Colon (tissue), 2 donors: Measurements from ENCODE around the gene LPAR1.

ENCODE experiments used
- FAIRE-seq: peaks from 2 replicates; lab custom pipeline; 2012; peaks lifted over from hg19 to GRCh38; lab: Jason Lieb, UNC
- donor health status: control.
- donor health status: control.

The LPAR1 gene

GRCh38 chr9:111037356-111037707 is 938 bp downstream of the LPAR1 start:
- no peak for FAIRE-seq

GRCh38 chr9:111036946-111037345 is 1.3 kb downstream of the LPAR1 start:
- no peak for FAIRE-seq

- no peak for FAIRE-seq
Measured at GRCh38 chr9:111036429-111036789, 1.9 kb downstream of the LPAR1 start.

GRCh38 chr9:111035543-111036428 is 2.5 kb downstream of the LPAR1 start:
- FAIRE-seq, result no peak

- FAIRE-seq, result no peak
Measured at GRCh38 chr9:111034898-111035539, 3.3 kb downstream of the LPAR1 start.

GRCh38 chr9:111034170-111034897 is 3.9 kb downstream of the LPAR1 start:
- no peak for FAIRE-seq

GRCh38 chr9:111030492-111030891 is 7.8 kb downstream of the LPAR1 start:
- no peak for FAIRE-seq

GRCh38 chr9:111029260-111029659 is 9.0 kb downstream of the LPAR1 start:
- FAIRE-seq, result no peak

GRCh38 chr9:111027798-111028197 is 10.5 kb downstream of the LPAR1 start:
- no peak for FAIRE-seq

- FAIRE-seq, result no peak
Measured at GRCh38 chr9:111023128-111023527, 15.1 kb downstream of the LPAR1 start.

- FAIRE-seq, result no peak
Measured at GRCh38 chr9:111020594-111020993, 17.7 kb downstream of the LPAR1 start.

GRCh38 chr9:111016426-111017045 is 21.7 kb downstream of the LPAR1 start:
- no peak for FAIRE-seq

GRCh38 chr9:111016016-111016415 is 22.3 kb downstream of the LPAR1 start:
- FAIRE-seq, result no peak

- no peak for FAIRE-seq
Measured at GRCh38 chr9:111013707-111014106, 24.6 kb downstream of the LPAR1 start.

- FAIRE-seq, result no peak
Measured at GRCh38 chr9:111013250-111013649, 25.0 kb downstream of the LPAR1 start.

- FAIRE-seq, result no peak
Measured at GRCh38 chr9:111008158-111009075, 29.9 kb downstream of the LPAR1 start.

GRCh38 chr9:111005746-111006470 is 32.4 kb downstream of the LPAR1 start:
- no peak for FAIRE-seq

GRCh38 chr9:111004936-111005335 is 33.3 kb downstream of the LPAR1 start:
- FAIRE-seq, result no peak

- no peak for FAIRE-seq
Measured at GRCh38 chr9:111003182-111003581, 35.1 kb downstream of the LPAR1 start.

- FAIRE-seq, result no peak
Measured at GRCh38 chr9:111001526-111001925, 36.7 kb downstream of the LPAR1 start.

GRCh38 chr9:111000202-111000601 is 38.1 kb downstream of the LPAR1 start:
- FAIRE-seq, result no peak
